HCT116 (cell line): ENCODE results near the gene S100A2. TPM values are rescaled to one million over a fixed set of nuclear protein-coding genes. Genes with fewer than 3 reads are reported as not detected.

Experiments
- ATAC-seq: fragments of 200-7000 bp; cut with Tn5 transposase; 2 replicates; pipeline ENCODE4 v1.9.1; 2020; ENCODE audit warnings: mild to moderate bottlenecking, moderate library complexity
- BruUV-seq: library from RNA; stranded (reverse); fragments of 400-500 nt; replicated peaks from 2 replicates; lab custom pipeline; 2021; lab: Mats Ljungman, UMichigan
- CTCF ChIA-PET: fragments of 300-600 bp; sonication (Branson Sonifier 250); formaldehyde crosslinking; loops from one replicate; lab custom pipeline; 2021; ENCODE audit warnings: antibody characterized with exemption; lab: Charles Lee
- POLR2A ChIA-PET: fragments of 300-600, 350-600 bp; sonication (Branson Sonifier 250); formaldehyde crosslinking; loops from one replicate; lab custom pipeline; 2021; ENCODE audit warnings: antibody characterized with exemption; lab: Charles Lee
- RAD21 ChIA-PET, 2 experiments: fragments of 300-600 bp; sonication (Branson Sonifier 250); formaldehyde crosslinking; loops; one replicate each; lab custom pipeline; 2023; ENCODE audit warnings: low total read pairs in 2 of 2; ENCODE audit not compliant: uncharacterized antibody in 2 of 2, unreplicated experiment in 2 of 2, low non-redundant PET in 1 of 2; lab: Charles Lee
- DNase-seq: peaks from one replicate; pipeline ENCODE4 v3.0.0-alpha.2; 2010; ENCODE audit warnings: low read depth, low spot score
- H2AFZ ChIP-seq: fragments of 200-600 bp; shearing (Covaris generic), sonication (generic); 2 replicates; pipeline ENCODE4 v1.6.1; 2017; ENCODE audit warnings: low read depth, mixed run types, mixed read lengths, antibody characterized with exemption, low read length; ENCODE audit not compliant: poor library complexity, severe bottlenecking
- H3K27ac ChIP-seq: 2 replicates; pipeline ENCODE4 v1.5.1; 2012; ENCODE audit warnings: low read depth, low read length
- H3K27me3 ChIP-seq: fragments of 200-600 bp; sonication (generic); 2 replicates; pipeline ENCODE4 v1.6.1; 2016; ENCODE audit warnings: mixed run types, low read length, mixed read lengths; ENCODE audit not compliant: insufficient read depth
- H3K36me3 ChIP-seq, 2 experiments: fragments of 200-500 bp in 1 of 2; fragments of 200-600 bp in 1 of 2; sonication (Bioruptor generic) in 1 of 2; sonication (generic) in 1 of 2; 2 replicates each; pipeline versions ENCODE4 v1.5.1 to v1.6.1; 2014 to 2016; ENCODE audit warnings: low read length in 2 of 2, inconsistent platforms in 1 of 2, mixed read lengths in 1 of 2, mixed run types in 1 of 2; ENCODE audit not compliant: insufficient read depth in 2 of 2, control insufficient read depth in 1 of 2
- H3K4me1 ChIP-seq, 2 experiments: fragments of 200-600 bp in 1 of 2; sonication (generic) in 1 of 2; 2 replicates each; pipeline versions ENCODE4 v1.5.1 to v1.6.1; 2012 to 2017; ENCODE audit warnings: low read length in 2 of 2, inconsistent platforms in 1 of 2, mild to moderate bottlenecking in 1 of 2, mixed read lengths in 1 of 2, mixed run types in 1 of 2, moderate library complexity in 1 of 2; ENCODE audit not compliant: insufficient read depth in 2 of 2, control insufficient read depth in 1 of 2
- H3K4me2 ChIP-seq: fragments of 200-600 bp; sonication (generic); 2 replicates; pipeline ENCODE4 v1.6.1; 2017; ENCODE audit warnings: mixed run types, low read length, mixed read lengths
- H3K4me3 ChIP-seq, 2 experiments: fragments of 200-600 bp in 1 of 2; sonication (generic) in 1 of 2; replicated peaks in 1 of 2; 2 replicates each; pipeline ENCODE4 v1.5.1; 2011 to 2016; ENCODE audit warnings: low read length in 2 of 2, control low read depth in 1 of 2, low read depth in 1 of 2, mild to moderate bottlenecking in 1 of 2, mixed read lengths in 1 of 2, mixed run types in 1 of 2
- H3K79me2 ChIP-seq: fragments of 200-600 bp; sonication (generic); 2 replicates; pipeline ENCODE4 v1.6.1; 2017; ENCODE audit warnings: mild to moderate bottlenecking, mixed run types, low read length, moderate library complexity, mixed read lengths; ENCODE audit not compliant: insufficient read depth
- H3K9ac ChIP-seq: fragments of 200-600 bp; sonication (generic); 2 replicates; pipeline ENCODE4 v1.6.1; 2016; ENCODE audit warnings: low read length, mixed read lengths
- H3K9me2 ChIP-seq: fragments of 200-600 bp; sonication (generic), shearing (Covaris generic); 2 replicates; pipeline ENCODE4 v1.6.1; 2017; ENCODE audit warnings: mixed run types, mild to moderate bottlenecking, moderate library complexity; ENCODE audit not compliant: insufficient read depth
- H3K9me3 ChIP-seq, 2 experiments: fragments of 200-500 bp in 1 of 2; fragments of 200-600 bp in 1 of 2; sonication (Bioruptor generic) in 1 of 2; sonication (generic) in 1 of 2; 2 replicates each; pipeline ENCODE4 v1.6.1; 2014 to 2017; ENCODE audit warnings: low read length in 2 of 2, mixed read lengths in 2 of 2, inconsistent platforms in 1 of 2, low read depth in 1 of 2, mild to moderate bottlenecking in 1 of 2, mixed run types in 1 of 2, moderate library complexity in 1 of 2; ENCODE audit not compliant: control insufficient read depth in 1 of 2, insufficient read depth in 1 of 2
- H4K20me1 ChIP-seq: fragments of 200-600 bp; sonication (generic), shearing (Covaris generic); 2 replicates; pipeline ENCODE4 v1.6.1; 2017; ENCODE audit warnings: mixed run types, mild to moderate bottlenecking, moderate library complexity; ENCODE audit not compliant: insufficient read depth
- EGR1 ChIP-seq: IDR thresholded peaks from 2 replicates; pipeline ENCODE4 v1.6.1; 2012; ENCODE audit warnings: low read depth
- EZH2 ChIP-seq: fragments of 200-600 bp; sonication (generic); IDR thresholded peaks from 2 replicates; pipeline ENCODE4 v1.6.1; 2017; ENCODE audit warnings: antibody characterized with exemption, mixed run types
- EZH2phosphoT487 ChIP-seq: fragments of 200-600 bp; IDR thresholded peaks from 2 replicates; pipeline ENCODE4 v1.6.1; 2018; ENCODE audit warnings: antibody characterized with exemption, borderline replicate concordance
- JUND ChIP-seq: IDR thresholded peaks from 2 replicates; pipeline ENCODE4 v1.6.1; 2012
- POLR2A ChIP-seq: IDR thresholded peaks from 2 replicates; pipeline ENCODE4 v1.7.0; 2011; ENCODE audit warnings: borderline replicate concordance; ENCODE audit not compliant: insufficient read depth, insufficient read length; ENCODE audit errors: extremely low read depth
- POLR2AphosphoS5 ChIP-seq: IDR thresholded peaks from 2 replicates; pipeline ENCODE4 v1.6.1; 2011; ENCODE audit warnings: mild to moderate bottlenecking, low read depth, low read length, moderate library complexity
- RAD21 ChIP-seq: IDR thresholded peaks from 2 replicates; pipeline ENCODE4 v1.6.1; 2012; ENCODE audit warnings: low read depth, mild to moderate bottlenecking
- REST ChIP-seq: IDR thresholded peaks from 2 replicates; pipeline ENCODE4 v1.6.1; 2012; ENCODE audit warnings: low read depth
- SRF ChIP-seq: IDR thresholded peaks from 2 replicates; pipeline ENCODE4 v1.6.1; 2012; ENCODE audit warnings: low read depth
- ZFX ChIP-seq: fragments of 450-650 bp; IDR thresholded peaks from 2 replicates; pipeline ENCODE4 v1.6.1; 2017
- ZNF274 ChIP-seq: fragments of 200-500 bp; sonication (Bioruptor generic); IDR thresholded peaks from 2 replicates; pipeline ENCODE4 v1.6.1; 2014; ENCODE audit warnings: mild to moderate bottlenecking, low read depth, low read length, inconsistent platforms
- intact Hi-C: fragments of 100-400 bp; cut with micrococcal nuclease; formaldehyde crosslinking; loops from 2 replicates; pipeline ENCODE4 v1.10.0; 2022
- total RNA-seq: library from RNA; stranded (reverse); gene quantifications from one replicate; pipeline ENCODE4 v1.2.1, GENCODE V29; 2021; ENCODE audit not compliant: unreplicated experiment

S100A2 gene
- total RNA-seq, 1 experiment from 2014 or later = 24.8 TPM

- intact Hi-C loops = loop anchor here (1.0 kb wide), 1 partner anchor 30 kb away; no protein-coding TSS in a partner anchor
- no peaks in the 10 kb centered on the region for H3K9me3 ChIP-seq
- H2AFZ ChIP-seq = no peak overlapping the region
- ATAC-seq = peak; percentile 62
- peak overlapping the region; percentile 94 for H3K27ac ChIP-seq
- H4K20me1 ChIP-seq = no peaks in the 10 kb centered on the region
- ChIA-PET CTCF (interaction anchor here (0.8 to 1.6 kb wide), 6 partner anchors 8 to 37 kb away, joined by 3 to 7 read pairs (median 4); no protein-coding TSS in a partner anchor), RAD21 (interaction anchor here (1.0 to 1.5 kb wide), 3 partner anchors 30 to 32 kb away, joined by 3 to 5 read pairs (median 4); no protein-coding TSS in a partner anchor)
- H3K27me3 ChIP-seq = no peaks in the 10 kb centered on the region
- peak overlapping the region; percentile 74 to 89 for H3K4me3 ChIP-seq
- H3K4me1 ChIP-seq = peaks cover 74 to 89% of the 10 kb centered on the region in 2 experiments
- TF ChIP-seq SRF (no peak), EZH2 (no peak), JUND (no peak), POLR2A (peak; percentile 24), RAD21 (no peak), EZH2phosphoT487 (no peak), ZNF274 (no peak), REST (no peak), EGR1 (no peak), POLR2AphosphoS5 (peak; percentile 67), ZFX (0 out of 2 replicates have a peak, but pooled peaks have one; percentile 5)
- TF ChIP-seq, all 23 proteins: peak for 3
- DNase-seq = peak; percentile 72
- Histone ChIP-seq H3K9me2 (no peaks in the 10 kb centered on the region), H3K36me3 (peaks cover 0 to 5% of the 10 kb centered on the region in 2 experiments; a peak in 1 of 4 replicates), H3K4me2 (peak overlapping the region; percentile 99), H3K79me2 (peaks cover 18% of the 10 kb centered on the region), H3K9ac (peak overlapping the region; percentile 88)
- BruUV-seq = TSS peak; percentile 56
- POLR2A ChIA-PET = interaction anchor here (0.6 to 7.4 kb wide), 17 partner anchors 9 to 444 kb away, joined by 3 to 114 read pairs (median 16); partner anchors contain the start of genes CHTOP, S100A1, S100A13 and S100A14
Observed at GRCh38 chr1:153536012-153536670, 29.5 kb downstream of the S100A2 start.
